ENCODE results near the gene C2orf68. TPM values are rescaled to one million over a fixed set of nuclear protein-coding genes. Genes with fewer than 3 reads are reported as not detected.
"Not testable (repeated sequence)": the region's sequence is repeated elsewhere in the genome, so short reads cannot be mapped to it uniquely, and the experiment has no call there.

C2orf68 gene
- total RNA-seq, 1 donor from 2014 or later: 67.1 TPM

- TF ChIP-seq CTCF (IDR thresholded peaks at IDR 0.05; ENCODE audit: unreplicated experiment): no peak
- Mint-ChIP-seq H3K27me3 (no peaks in the 10 kb centered on the region), H3K27ac (no peak overlapping the region), H3K4me3 (ENCODE audit: low read depth) (peak overlapping the region; percentile 24), H3K4me1 (ENCODE audit: low read depth) (peaks cover 15% of the 10 kb centered on the region), H3K36me3 (ENCODE audit: insufficient read depth) (peaks cover 6% of the 10 kb centered on the region), H3K9me3 (ENCODE audit: low read depth) (no peaks in the 10 kb centered on the region)
- DNase-seq (ENCODE audit: low spot score, unreplicated experiment): no peak
These were observed 7.1 kb downstream of the C2orf68 start for GRCh38 chr2:85604568-85605339.

- H3K36me3 Mint-ChIP-seq (ENCODE audit: insufficient read depth); H3K27ac Mint-ChIP-seq; H3K9me3 Mint-ChIP-seq (ENCODE audit: low read depth); H3K27me3 Mint-ChIP-seq; DNase-seq (ENCODE audit: low spot score, unreplicated experiment): not testable (repeated sequence)
- Mint-ChIP-seq H3K4me3 (ENCODE audit: low read depth) (peak overlapping the region; percentile 80), H3K4me1 (ENCODE audit: low read depth) (peaks cover 15% of the 10 kb centered on the region)
These were observed 7.8 kb downstream of the C2orf68 start for GRCh38 chr2:85604133-85604444.

- peak within 1 kb of the TSS; percentile 93 for H3K27ac Mint-ChIP-seq
- peak; percentile 81 for DNase-seq (ENCODE audit: low spot score, unreplicated experiment)
- TF ChIP-seq CTCF (IDR thresholded peaks at IDR 0.05; ENCODE audit: unreplicated experiment): peak; percentile 49
- peaks cover 15% of the 10 kb centered on the region for H3K4me1 Mint-ChIP-seq (ENCODE audit: low read depth)
- H3K27me3 Mint-ChIP-seq: no peaks in the 10 kb centered on the region
- no peaks in the 10 kb centered on the region for H3K36me3 Mint-ChIP-seq (ENCODE audit: insufficient read depth)
- no peaks in the 10 kb centered on the region for H3K9me3 Mint-ChIP-seq (ENCODE audit: low read depth)
- peak within 1 kb of the TSS; percentile 85 for H3K4me3 Mint-ChIP-seq (ENCODE audit: low read depth)
These were observed 9.2 kb downstream of the C2orf68 start, which contains the start of gene TMEM150A for GRCh38 chr2:85602476-85603234. Gene TMEM150A, minus strand, starts transcription at chr2:85602698. Its CDS starts 750 bp downstream, at chr2:85601948.

GRCh38 chr2:85601771-85602475, 9.9 kb downstream of the C2orf68 start:
- no peak for TF ChIP-seq CTCF (IDR thresholded peaks at IDR 0.05; ENCODE audit: unreplicated experiment)
- Mint-ChIP-seq H3K4me3 (ENCODE audit: low read depth) (peak overlapping the region; percentile 85), H3K27ac (peak overlapping the region; percentile 73), H3K36me3 (ENCODE audit: insufficient read depth) (no peaks in the 10 kb centered on the region), H3K4me1 (ENCODE audit: low read depth) (peaks cover 15% of the 10 kb centered on the region), H3K27me3 (no peaks in the 10 kb centered on the region), H3K9me3 (ENCODE audit: low read depth) (no peaks in the 10 kb centered on the region)
- no peak for DNase-seq (ENCODE audit: low spot score, unreplicated experiment)

GRCh38 chr2:85600951-85601770, 10.7 kb downstream of the C2orf68 start:
- H3K4me1 Mint-ChIP-seq (ENCODE audit: low read depth): peaks cover 16% of the 10 kb centered on the region
- peak overlapping the region; percentile 85 for H3K4me3 Mint-ChIP-seq (ENCODE audit: low read depth)
- no peak for DNase-seq (ENCODE audit: low spot score, unreplicated experiment)
- H3K36me3 Mint-ChIP-seq (ENCODE audit: insufficient read depth): no peaks in the 10 kb centered on the region
- no peaks in the 10 kb centered on the region for H3K9me3 Mint-ChIP-seq (ENCODE audit: low read depth)
- no peaks in the 10 kb centered on the region for H3K27me3 Mint-ChIP-seq
- no peak overlapping the region for H3K27ac Mint-ChIP-seq
- TF ChIP-seq CTCF (IDR thresholded peaks at IDR 0.05; ENCODE audit: unreplicated experiment): no peak
